Hematopoietic multipotent progenitor cell treated with erythropoietin and hydrocortisone succinate and interleukin-3 and kit ligand, for 4 days (in vitro differentiated cells): ENCODE data around the gene DEDD.

Source experiments
- DNase-seq: peaks from one replicate; pipeline ENCODE4 v3.0.0-alpha.2; 2015

The DEDD gene

GRCh38 chr1:161162052-161162451 lies 29.6 kb upstream of the DEDD start:
- DNase-seq = no peak

- DNase-seq = no peak
Measured at GRCh38 chr1:161161652-161162051, 29.2 kb upstream of the DEDD start.

GRCh38 chr1:161160671-161161145 lies 28.2 kb upstream of the DEDD start:
- no peak for DNase-seq

- DNase-seq = no peak
Measured at GRCh38 chr1:161159913-161160243, 27.4 kb upstream of the DEDD start.

- peak; percentile 97 for DNase-seq
Measured at GRCh38 chr1:161159087-161159912, 26.8 kb upstream of the DEDD start, which contains the start of gene USP21. TSS of gene USP21 (plus strand) at chr1:161159500. CDS start at chr1:161160641, 1,141 bp downstream.

GRCh38 chr1:161158316-161159010 lies 26.0 kb upstream of the DEDD start:
- peak; percentile 76 for DNase-seq

GRCh38 chr1:161157867-161158266 lies 25.4 kb upstream of the DEDD start:
- no peak for DNase-seq

GRCh38 chr1:161153682-161154337 lies 21.3 kb upstream of the DEDD start, which contains the start of gene UFC1:
TSS of gene UFC1 (plus strand) at chr1:161153978. CDS start at chr1:161153998, 20 bp downstream.
- peak; percentile 96 for DNase-seq

- DNase-seq = peak; percentile 30
Measured at GRCh38 chr1:161153176-161153575, 20.7 kb upstream of the DEDD start.

GRCh38 chr1:161145832-161146231 lies 13.4 kb upstream of the DEDD start:
- DNase-seq = no peak

- DNase-seq = no peak
Measured at GRCh38 chr1:161140755-161141400, 8.4 kb upstream of the DEDD start.

GRCh38 chr1:161139766-161140165 lies 7.3 kb upstream of the DEDD start:
- peak; percentile 81 for DNase-seq

- DNase-seq = no peak
Measured at GRCh38 chr1:161138431-161138830, 6.0 kb upstream of the DEDD start.

- DNase-seq = no peak
Measured at GRCh38 chr1:161137881-161138280, 5.4 kb upstream of the DEDD start.

- no peak for DNase-seq
Measured at GRCh38 chr1:161133220-161133740, 813 bp upstream of the DEDD start.

GRCh38 chr1:161131523-161132409 lies 701 bp downstream of the DEDD start:
- DNase-seq = peak; percentile 35

GRCh38 chr1:161130266-161130665 lies 2.2 kb downstream of the DEDD start:
- DNase-seq = no peak

GRCh38 chr1:161128591-161129420 lies 3.7 kb downstream of the DEDD start:
- no peak for DNase-seq

GRCh38 chr1:161127649-161128048 lies 4.8 kb downstream of the DEDD start:
- peak; percentile 42 for DNase-seq

GRCh38 chr1:161122967-161123366 lies 9.5 kb downstream of the DEDD start:
- no peak for DNase-seq

- DNase-seq = peak; percentile 48
Measured at GRCh38 chr1:161121834-161122233, 10.6 kb downstream of the DEDD start.
